Ascending aorta (tissue), 2 donors: ENCODE results near the gene SH3RF3. TPM values are rescaled to one million over a fixed set of nuclear protein-coding genes. Genes with fewer than 3 reads are reported as not detected.

Source experiments
- DNase-seq, 2 donors: peaks; one replicate each; pipeline ENCODE4 v3.0.0-alpha.2; 2019; ENCODE audit warnings: low spot score in 2 of 2
- H3K27ac ChIP-seq, 2 donors: fragments of 200-600 bp; sonication (generic); one replicate each; pipeline ENCODE4 v1.5.1; 2016 to 2017; ENCODE audit warnings: mild to moderate bottlenecking in 1 of 2
- H3K27me3 ChIP-seq: fragments of 200-600 bp; sonication (generic); one replicate; pipeline ENCODE4 v1.5.1; 2017
- H3K36me3 ChIP-seq, 2 donors: fragments of 200-600 bp; sonication (generic); one replicate each; pipeline ENCODE4 v1.5.1; 2016
- H3K4me1 ChIP-seq, 2 donors: fragments of 200-600 bp; sonication (generic); one replicate each; pipeline ENCODE4 v1.5.1; 2016 to 2017; ENCODE audit warnings: mild to moderate bottlenecking in 1 of 2
- H3K4me3 ChIP-seq, 2 donors: fragments of 200-600 bp; sonication (generic); one replicate each; pipeline ENCODE4 v1.5.1; 2016 to 2017; ENCODE audit warnings: mild to moderate bottlenecking in 1 of 2
- H3K9me3 ChIP-seq, 2 donors: fragments of 200-600 bp; sonication (generic); one replicate each; pipeline ENCODE4 v1.5.1; 2016
- CTCF ChIP-seq, 3 experiments: fragments of 200-600 bp in 2 of 3; fragments of 450-650 bp in 1 of 3; sonication (generic) in 2 of 3; IDR thresholded peaks; one replicate each; pipeline ENCODE4 v1.5.1; 2016 to 2019; ENCODE audit warnings: antibody characterized with exemption in 3 of 3, mild to moderate bottlenecking in 1 of 3, moderate library complexity in 1 of 3
- intact Hi-C: fragments of 100-400 bp; cut with DNase I; formaldehyde crosslinking; loops from one replicate; pipeline ENCODE4 v1.15.1; 2023
- total RNA-seq: library from RNA; depleted of rRNA; stranded (reverse); fragments of >200 nt; gene quantifications from one replicate; pipeline ENCODE4 v1.1.0, GENCODE V29; 2016

SH3RF3 gene
- total RNA-seq, 1 donor from 2014 or later: 53.5 TPM

GRCh38 chr2:109387221-109387735 lies 258.3 kb downstream of the SH3RF3 start:
- Histone ChIP-seq H3K27me3 (no peaks in the 10 kb centered on the region), H3K27ac (no peak overlapping the region), H3K36me3 (no peaks in the 10 kb centered on the region), H3K4me1 (peaks cover 12 to 19% of the 10 kb centered on the region in 2 donors), H3K9me3 (no peaks in the 10 kb centered on the region), H3K4me3 (no peak overlapping the region)
- no peak for TF ChIP-seq CTCF (IDR thresholded peaks at IDR 0.05)
- intact Hi-C loops: no loop called here
- no peak for DNase-seq

GRCh38 chr2:109387778-109388469 lies 258.9 kb downstream of the SH3RF3 start:
- H3K4me3 ChIP-seq: no peak overlapping the region
- H3K27ac ChIP-seq: no peak overlapping the region
- no peaks in the 10 kb centered on the region for H3K9me3 ChIP-seq
- H3K4me1 ChIP-seq: peaks cover 6 to 13% of the 10 kb centered on the region in 2 donors
- no peaks in the 10 kb centered on the region for H3K27me3 ChIP-seq
- no peak for TF ChIP-seq CTCF (IDR thresholded peaks at IDR 0.05)
- DNase-seq: no peak
- intact Hi-C loops: no loop called here
- H3K36me3 ChIP-seq: no peaks in the 10 kb centered on the region

DNA sequence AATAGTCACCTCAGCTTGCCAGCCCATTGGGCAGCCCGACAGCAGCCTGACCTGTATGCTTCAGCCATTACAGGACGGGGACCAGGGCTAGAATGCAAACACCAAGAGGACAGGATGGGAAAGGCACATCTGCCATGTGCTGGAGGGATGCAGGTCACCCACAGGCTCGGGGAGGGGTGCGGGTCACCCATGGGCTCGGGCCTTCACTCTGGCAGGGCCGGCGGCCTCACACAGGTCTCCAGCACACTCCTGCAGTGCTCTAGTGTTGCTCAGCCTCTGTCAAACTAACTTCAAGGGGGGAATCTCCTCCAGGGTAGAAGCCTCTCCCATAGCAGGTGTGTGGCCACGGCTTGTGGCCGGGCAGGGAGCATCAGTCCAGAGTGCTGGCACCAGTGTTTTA lies 262.2 kb downstream of the SH3RF3 start:
- intact Hi-C loops: no loop called here

GRCh38 chr2:109392140-109392539 lies 263.1 kb downstream of the SH3RF3 start:
- Histone ChIP-seq H3K27me3 (no peaks in the 10 kb centered on the region), H3K4me3 (no peak overlapping the region), H3K9me3 (no peaks in the 10 kb centered on the region), H3K4me1 (no peaks in the 10 kb centered on the region), H3K36me3 (no peaks in the 10 kb centered on the region), H3K27ac (no peak overlapping the region)
- no peak for DNase-seq
- intact Hi-C loops: no loop called here
- no peak for TF ChIP-seq CTCF (IDR thresholded peaks at IDR 0.05)

More for the DNA sequence above, 262.2 kb downstream of the SH3RF3 start:
- H3K36me3 ChIP-seq: no peaks in the 10 kb centered on the region
- H3K4me1 ChIP-seq: no peaks in the 10 kb centered on the region
- DNase-seq: no peak
- H3K27me3 ChIP-seq: no peaks in the 10 kb centered on the region
- H3K27ac ChIP-seq: no peak overlapping the region
- H3K9me3 ChIP-seq: no peaks in the 10 kb centered on the region
- no peak for TF ChIP-seq CTCF (IDR thresholded peaks at IDR 0.05)
- no peak overlapping the region for H3K4me3 ChIP-seq

- intact Hi-C loops: no loop called here
Observed at GRCh38 chr2:109392816-109393661, 264.0 kb downstream of the SH3RF3 start.

More at GRCh38 chr2:109392816-109393661, 264.0 kb downstream of the SH3RF3 start:
- no peak overlapping the region for H3K4me3 ChIP-seq
- no peaks in the 10 kb centered on the region for H3K9me3 ChIP-seq
- no peaks in the 10 kb centered on the region for H3K36me3 ChIP-seq
- no peak for TF ChIP-seq CTCF (IDR thresholded peaks at IDR 0.05)
- H3K27ac ChIP-seq: no peak overlapping the region
- no peaks in the 10 kb centered on the region for H3K27me3 ChIP-seq
- DNase-seq: no peak
- no peaks in the 10 kb centered on the region for H3K4me1 ChIP-seq
